EL (cell line): ENCODE data around the gene ITGB5.
"Not testable (repeated sequence)": the region's sequence is repeated elsewhere in the genome, so short reads cannot be mapped to it uniquely, and the experiment has no call there.

ENCODE experiments used
- DNase-seq: peaks from one replicate; pipeline ENCODE4 v3.0.0-alpha.2; 2016

ITGB5 gene

DNA sequence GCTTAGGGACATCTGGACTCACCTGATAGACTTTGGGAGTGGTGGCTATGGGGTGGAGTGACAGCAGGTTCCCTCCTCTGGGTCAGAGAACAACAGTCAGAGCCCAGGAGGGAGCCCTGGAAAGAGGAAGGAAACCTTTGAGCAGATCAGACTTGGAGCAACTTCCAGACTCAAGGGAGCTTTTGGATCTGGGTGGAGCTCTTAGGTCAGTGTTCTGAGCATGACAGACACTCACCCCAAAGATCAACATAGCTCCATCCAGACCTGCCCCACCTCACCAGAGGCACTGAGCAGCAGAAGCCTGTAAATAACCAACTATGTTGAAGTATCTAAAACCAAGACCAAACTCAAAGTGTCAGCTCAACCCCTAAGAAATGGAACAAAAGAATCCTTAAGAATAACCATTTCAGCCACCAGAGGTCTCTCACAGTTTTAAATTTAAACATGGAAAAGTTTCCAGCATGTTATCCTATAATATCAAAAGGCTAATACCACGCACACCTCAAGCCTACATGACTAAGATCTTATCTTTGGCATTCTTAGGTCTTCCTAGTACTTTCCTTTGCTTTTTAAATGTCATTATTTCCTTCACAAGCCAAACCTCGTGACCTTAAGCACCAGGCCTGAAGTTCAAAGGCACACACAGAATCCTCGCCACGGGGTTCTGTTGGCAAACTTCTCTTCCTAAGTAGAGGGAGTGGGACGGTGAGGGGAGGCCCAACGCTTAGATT is 100.5 kb downstream of the ITGB5 start:
- DNase-seq, result peak; percentile 28

DNA sequence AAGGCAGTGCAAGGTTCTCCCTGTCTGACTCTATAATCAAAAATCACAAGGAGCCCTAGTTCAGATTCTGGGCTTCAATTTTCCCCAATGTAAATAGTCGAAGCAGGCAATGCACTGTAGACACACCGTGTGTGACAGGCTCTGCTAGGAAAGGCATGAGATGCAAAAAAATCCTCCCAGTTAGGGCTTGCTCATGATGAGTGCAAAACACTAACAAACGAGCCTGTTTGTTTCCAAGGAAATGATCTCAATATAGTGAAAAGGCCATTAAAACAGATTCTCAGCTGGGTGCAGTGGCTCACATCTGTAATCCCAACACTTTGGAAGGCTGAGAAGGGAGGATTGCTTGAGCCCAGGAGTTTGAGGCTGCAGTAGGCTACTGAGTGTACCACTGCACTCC is 101.2 kb downstream of the ITGB5 start:
- no peak for DNase-seq

DNA sequence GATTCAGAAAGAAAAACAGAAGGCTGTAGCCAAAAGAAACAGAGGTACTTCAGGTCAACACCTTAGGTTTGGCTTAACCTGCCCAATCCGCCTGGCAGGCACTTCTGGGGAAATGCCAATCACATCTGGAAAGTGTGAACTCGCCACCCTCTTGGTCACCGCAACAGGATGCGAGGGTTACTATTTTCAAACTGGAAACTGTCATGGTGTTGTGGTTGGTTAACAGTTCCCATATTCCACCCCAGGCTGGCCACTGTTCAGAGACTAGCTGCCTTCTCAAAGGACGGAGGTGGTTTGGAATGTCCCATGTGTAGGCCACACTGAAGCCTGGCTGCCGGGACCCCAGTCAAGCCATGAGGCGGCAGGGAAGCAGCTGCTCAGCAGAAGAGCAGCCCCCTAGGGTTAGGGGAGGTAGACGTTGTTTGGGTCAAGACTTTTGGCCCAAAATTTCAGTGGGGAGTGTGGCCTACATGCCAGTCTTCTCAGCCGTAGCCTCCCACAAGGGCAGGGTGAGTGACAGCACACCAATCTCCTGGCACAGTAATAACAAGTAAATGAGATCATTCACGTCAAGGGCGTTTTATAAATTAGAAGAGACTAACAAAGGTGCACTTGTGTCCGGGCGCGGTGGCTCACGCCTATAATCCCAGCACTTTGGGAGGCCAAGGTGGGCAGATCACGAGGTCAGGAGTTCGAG is 102.3 kb downstream of the ITGB5 start:
- DNase-seq, result no peak

DNA sequence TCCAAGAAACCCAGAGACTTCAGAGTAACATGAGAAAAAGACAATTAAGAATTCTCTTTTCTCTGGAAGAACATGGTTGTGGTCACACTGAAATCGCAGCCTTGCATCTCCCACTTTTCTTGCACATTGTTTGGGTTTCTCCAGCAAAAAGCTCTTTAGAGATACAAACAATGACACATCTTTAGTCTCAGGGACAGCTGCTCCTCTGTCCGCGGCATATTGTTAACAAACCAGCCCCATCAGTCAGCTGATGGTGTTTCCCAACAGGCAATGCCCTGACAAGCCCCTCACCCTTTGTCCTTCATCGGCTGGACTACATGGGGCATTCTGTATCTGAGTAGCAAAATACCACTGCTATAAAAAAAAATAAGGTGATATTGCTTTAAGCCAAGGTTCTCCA is 103.5 kb downstream of the ITGB5 start:
- DNase-seq, result no peak

DNA sequence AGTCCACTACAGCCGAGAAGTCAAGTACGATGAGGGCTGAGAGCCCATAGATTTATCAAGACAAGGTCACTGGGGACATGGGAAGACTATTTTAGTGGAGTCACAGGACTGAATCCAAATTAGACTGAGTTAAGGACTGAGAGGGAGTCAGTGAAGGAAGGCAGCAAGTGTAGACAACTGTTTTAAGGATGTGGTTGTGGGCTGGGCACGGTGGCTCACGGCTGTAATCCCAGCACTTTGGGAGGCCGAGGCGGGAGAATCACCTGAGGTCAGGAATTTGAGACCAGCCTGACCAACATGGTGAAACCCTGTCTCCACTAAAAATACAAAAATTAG is 104.8 kb downstream of the ITGB5 start:
- DNase-seq, result not testable (repeated sequence)

DNA sequence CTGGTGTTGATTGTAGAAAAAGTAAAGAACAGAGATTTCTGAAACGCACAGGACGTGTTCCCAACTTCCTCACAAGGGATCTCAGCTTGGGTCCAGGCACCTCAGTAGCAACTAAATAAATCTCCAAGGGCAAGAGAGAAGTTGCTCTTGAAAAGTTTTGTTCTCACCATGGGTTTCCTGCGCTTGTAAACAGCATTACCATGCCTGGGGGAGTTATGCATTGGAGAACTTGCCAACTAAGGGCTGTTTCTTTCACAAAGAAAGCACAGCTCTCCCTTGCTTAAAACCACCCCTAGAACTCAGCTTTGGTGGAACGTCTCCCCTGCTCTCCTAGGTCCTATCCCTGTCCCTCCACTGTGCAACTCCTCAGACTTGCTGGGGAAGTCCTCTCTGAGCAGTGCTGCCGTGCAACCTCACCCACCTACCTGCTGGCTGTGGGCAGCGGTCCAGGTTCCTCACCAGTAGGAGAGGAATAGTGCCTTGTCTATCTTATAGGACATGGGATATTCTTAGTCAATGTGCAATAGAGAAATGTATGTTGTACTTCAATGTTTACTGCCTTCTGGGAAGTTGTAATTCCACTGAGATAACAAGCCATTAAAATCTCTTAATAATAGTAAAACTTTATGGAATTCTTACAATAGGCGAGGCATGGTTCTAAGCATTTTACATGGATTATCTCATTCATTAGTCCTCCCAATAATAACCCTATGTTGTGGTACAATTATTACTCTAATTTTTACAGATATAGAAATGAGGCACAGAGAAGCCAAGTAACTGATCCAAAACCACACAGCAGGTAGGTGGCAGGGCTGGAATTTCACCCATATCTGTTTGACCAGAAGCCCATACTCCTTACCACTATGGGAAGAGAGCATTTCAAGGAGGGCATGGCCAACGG is 105.4 kb downstream of the ITGB5 start:
- DNase-seq, result no peak

DNA sequence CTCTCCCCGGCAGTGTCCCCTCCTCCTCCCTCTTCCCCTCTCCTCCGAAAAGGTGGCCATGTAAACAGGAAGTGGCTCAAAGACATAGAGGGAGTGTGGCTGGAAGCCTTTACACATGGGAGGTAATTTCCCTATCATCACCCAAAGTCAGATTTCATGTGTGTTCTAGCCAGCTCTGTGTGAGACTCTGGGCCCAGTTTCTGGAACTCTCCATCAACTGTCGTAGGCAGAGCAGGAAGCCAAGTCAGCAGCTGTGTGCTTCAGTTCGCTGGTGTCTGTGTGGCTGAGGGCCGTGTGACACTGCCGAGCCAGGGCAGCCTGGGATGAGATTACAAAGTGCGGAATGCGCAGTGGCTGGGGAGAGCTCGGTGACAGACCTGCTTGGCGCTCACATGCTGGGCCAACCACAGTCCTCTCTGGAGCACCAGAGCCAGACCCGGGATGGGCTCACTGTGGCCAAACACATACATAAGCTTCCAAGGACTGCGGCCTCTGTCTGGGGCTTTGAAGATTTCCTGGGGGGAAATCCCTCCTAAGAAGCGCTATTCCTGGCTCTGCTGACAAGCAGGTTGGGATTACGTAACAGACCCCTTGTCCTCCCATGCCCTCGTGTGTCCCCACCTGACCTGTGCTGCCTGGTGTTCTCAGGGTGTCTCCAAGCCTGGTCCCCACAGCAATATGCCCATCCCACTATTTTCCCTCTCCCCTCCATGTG is 106.2 kb downstream of the ITGB5 start:
- no peak for DNase-seq

DNA sequence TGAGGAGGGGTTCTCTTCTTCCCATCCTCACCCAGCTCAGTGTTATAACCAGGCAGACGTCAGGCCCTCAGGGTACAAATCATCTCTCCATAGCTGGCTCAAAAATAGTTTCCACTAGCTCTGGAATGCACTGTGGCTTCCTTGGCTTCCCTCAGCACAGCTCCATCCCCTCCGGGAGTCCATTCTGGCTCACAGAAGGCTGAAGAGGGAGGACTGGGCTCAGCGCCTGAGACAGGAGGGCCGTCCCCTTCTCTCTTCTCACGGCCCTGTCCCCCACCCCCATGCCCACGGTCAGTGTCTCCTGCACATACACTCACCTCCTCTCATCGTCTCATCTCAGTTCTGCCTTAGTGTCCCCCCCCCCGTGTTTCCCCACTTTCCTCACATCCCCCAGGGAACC is 106.8 kb downstream of the ITGB5 start:
- DNase-seq, result peak; percentile 90

DNA sequence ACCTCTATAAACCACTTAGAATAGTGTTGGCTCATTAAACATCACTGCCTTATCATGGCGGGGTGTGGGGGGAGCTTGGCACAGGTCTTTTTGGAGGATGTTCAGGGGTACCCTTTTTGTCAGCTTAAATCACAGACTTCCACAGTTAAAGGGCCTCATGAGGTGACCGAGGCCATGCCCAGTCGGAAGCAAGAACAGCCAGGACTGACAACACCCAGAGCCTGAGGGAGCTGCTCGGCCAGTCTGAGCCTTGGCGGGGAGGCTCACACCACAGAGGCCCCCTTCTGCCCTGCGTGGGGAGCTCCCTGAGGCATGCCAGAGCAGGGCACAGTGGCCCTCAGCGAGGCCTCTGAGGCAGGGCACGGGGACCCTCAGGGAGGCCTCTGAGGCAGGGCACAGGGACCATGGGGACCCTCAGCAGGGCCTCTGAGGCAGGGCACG is 107.4 kb downstream of the ITGB5 start:
- no peak for DNase-seq

DNA sequence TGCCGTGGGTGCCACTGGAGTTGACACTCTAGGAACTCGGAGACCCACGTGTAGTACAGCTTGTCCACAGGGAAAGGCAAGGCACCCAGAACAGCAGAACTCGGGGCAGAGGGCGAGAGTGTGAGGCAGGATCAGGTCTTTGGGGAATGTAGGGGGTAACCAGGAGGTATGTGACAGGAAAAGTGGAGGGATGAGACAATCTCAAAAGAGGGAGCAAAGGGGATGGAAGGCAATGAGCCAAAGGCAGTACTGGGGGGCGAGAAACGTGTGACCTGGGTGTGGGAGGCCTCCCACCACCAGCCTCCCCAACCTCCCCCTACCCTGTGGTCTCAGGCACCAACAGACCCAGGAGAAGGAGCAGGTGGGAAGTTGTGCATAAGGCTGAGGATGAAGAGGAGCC is 108.0 kb downstream of the ITGB5 start:
- DNase-seq, result no peak

DNA sequence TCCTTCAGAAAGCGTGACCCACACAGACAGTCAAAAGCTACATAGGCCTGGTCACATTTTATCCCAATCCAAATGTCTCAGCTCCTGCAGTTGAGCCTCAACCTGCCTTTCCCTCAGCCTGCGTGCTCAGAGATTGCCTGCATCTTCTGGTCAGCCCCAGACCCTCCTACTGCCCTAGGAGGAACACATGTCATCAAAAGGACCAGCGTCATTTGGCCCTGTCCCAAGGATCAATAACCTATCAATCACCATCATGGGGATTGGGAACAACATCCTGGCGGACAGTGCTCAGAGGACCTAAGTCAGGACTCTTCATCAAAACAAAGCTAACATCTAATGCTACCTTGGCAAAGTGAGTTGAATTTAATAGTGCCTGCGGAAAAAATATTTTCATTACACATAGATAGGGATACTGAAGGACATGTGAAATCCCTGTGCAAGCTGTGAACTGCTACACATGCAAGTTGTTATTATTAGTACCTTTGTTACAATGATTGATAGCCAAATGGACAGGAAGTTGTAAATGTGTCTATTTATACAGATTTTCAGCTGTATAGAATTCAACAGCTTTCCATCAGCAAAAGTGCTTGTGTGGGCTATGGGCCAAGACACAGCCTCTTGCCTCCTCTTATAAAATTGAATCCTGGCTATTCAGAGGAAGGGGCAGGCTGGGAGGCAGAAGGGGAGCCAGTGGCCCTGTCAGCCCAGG is 109.2 kb downstream of the ITGB5 start:
- DNase-seq, result no peak

DNA sequence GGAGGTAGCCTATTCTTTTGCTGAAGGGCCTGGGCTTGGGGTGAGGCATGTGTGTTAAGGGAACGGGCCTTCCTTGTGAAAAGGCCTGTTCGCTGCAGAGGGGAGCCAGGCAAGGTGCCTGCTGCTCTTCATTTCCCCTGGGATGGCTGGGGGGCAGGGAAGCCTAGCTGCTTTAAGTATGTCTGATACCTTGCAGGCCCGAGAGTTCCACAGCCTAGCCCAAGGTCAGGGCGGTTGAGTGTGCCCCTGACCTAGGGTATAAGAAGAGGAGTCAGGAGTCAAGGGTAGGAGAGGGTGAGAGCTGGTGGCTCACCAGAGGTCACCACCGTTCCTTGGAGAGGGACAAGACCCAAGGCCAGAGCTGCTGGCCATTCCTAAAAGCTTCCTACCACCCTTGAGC is 110.3 kb downstream of the ITGB5 start:
- DNase-seq, result no peak

DNA sequence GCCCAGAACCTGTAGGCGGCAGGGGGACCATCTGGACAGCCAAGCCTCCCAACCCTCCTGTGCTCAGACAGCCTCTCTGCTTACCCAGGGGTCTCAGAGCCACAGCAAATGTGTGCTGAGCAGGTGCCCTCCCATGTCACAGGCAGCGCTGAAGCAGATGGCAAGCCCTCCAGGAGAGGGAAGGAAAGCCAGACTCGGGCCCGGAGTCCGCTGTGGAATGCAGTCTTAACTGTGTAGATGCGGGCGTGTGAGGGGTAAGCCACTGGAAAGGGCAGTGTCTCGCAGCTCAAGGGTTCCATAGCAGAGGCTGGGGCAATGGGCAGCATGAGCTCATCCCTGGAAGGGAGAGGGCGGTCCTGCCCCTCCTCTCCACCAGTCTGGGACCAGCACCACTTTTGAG is 111.3 kb downstream of the ITGB5 start:
- DNase-seq, result no peak

DNA sequence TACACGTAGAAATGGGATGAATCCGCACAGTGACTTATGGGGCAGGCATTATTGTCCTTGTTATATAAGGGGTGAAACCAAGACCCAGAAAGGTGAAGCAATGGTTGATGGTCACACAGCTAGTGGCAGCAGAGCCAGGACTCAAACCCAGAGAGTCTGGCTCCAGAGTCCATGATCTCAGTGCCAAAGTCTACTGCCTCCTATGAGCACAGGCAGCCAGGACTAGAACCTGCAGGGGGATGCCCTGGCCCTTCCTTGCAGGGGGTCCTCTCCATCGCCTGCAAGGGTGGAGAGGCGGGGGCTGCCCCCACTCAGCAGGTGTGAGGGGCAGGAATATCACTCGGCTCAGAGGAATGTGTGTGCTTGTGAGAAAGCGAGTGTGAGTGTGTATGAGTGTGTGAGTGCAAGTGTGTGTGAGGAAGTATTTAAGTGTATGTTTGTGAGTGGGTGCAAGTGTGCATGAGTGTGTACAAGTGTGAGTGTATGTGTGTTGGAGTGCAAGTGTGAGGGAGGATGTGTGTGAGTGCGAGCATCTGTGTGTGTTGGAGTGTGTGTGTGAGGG is 112.2 kb downstream of the ITGB5 start:
- no peak for DNase-seq

DNA sequence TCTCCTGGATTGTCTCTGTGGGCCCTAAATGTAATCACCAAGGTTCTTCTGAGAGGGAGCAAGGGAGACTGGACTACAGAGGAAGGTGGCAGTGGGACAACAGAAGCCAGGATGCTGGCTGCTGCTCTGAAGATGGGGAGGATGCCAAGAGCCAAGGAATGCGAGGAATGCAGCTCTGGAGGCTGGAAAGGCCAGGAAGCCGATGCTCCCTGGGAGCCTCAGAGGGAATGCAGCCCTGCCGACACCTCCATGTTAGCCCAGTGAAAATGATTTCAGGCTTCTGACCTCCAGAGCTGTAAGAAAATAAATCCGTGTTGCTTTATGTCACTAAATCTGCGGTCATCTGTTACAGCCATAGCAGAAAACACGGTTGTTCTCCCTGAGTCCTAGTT is 112.8 kb downstream of the ITGB5 start:
- DNase-seq, result peak; percentile 95

DNA sequence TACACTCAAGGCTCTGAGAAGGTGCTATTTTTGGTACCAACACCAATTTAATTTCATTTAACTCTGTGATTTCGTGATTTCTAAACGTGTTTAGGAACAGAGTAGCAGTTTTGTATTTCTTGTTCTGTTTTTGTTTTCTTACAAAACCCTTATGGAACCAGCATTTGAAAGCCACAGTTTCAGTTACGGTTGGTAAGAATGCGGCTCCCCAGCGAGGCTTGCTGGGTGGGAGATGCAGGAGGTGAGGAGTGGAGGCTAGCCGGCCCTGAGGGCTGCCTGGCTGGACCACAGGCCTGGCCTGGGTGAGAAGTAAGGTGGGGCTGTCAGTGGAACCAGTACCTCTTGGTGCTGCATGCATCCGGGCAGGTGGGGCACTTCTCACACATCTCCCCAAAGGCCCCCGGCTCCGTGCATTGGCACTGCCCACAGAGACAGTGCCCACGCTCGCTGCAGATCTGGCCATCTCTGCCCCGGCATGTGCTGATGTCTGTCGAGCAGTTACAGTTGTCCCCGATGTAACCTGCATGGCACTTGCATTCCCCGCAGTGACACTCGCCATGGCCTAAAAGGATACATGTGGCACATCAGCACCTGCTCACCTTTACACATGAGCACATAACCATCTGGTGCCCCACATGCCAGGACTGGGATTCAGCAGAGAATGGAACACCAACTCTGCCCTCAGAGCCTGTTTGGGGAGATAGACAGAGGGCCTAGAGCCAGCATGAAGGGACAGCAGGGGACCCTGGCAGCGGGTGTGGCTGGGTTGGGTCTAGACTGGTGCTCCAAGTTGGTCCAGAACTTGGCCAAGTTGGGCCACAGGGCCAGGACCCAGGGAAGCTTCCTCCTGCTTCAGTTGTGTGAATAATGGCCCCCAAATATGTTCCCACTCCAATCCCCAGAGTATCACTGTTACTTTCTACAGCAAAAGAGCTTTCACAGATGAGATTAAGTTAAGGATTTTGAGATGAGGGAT is 113.5 kb downstream of the ITGB5 start:
- DNase-seq, result no peak

DNA sequence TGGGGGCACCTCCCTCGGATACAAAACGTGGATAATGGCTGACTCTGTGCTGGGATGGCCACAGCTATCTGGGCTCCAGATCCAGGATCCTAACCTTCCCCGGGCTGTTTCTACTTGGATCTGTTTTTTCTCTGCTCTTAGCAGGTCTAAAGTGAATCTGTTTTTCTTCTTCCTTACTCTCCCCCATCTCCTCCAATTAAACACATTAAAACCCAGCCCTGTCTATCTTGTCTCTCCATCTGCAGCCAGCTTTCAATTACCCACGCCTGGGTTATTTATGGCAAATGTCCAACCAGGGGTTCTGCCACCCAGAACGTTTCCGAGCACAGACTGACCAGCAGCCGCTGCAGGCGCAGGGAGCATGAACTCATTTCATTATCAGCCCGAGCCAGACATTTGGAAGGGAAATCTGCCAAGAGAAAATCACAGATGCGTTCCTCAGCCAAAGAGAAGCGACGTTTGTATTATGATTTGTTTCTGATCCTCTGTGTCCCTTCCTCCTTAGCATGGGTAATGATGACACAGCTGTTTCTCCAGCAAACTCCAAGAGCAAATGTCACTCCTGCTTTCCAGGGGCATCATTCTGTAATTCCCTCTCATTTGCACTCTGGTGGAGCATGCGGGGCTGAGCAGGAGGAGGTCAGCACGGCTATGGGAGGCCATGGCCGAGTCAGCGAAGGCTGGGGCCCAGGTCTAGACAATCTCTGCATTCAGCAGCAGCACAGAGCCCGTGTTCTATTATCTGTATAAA is 114.9 kb downstream of the ITGB5 start:
- peak; percentile 82 for DNase-seq

DNA sequence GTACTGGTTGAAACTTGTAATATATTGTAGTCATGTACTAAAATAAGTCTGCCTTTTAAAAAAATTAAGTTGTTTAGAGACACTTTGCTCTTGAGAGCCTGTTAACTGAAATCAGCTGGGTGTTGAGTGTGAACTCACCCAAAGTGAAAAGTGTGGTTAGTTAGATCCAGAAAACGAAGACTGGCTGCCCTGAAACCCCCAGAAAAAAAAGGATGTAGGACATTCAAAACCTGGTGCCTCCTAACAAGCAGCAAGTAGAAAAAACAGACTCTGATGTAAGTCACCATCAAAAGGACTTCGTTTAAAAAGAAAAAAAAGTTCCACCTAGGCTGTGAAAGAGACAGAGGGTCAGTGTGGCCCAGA is 116.1 kb downstream of the ITGB5 start:
- DNase-seq, result no peak

DNA sequence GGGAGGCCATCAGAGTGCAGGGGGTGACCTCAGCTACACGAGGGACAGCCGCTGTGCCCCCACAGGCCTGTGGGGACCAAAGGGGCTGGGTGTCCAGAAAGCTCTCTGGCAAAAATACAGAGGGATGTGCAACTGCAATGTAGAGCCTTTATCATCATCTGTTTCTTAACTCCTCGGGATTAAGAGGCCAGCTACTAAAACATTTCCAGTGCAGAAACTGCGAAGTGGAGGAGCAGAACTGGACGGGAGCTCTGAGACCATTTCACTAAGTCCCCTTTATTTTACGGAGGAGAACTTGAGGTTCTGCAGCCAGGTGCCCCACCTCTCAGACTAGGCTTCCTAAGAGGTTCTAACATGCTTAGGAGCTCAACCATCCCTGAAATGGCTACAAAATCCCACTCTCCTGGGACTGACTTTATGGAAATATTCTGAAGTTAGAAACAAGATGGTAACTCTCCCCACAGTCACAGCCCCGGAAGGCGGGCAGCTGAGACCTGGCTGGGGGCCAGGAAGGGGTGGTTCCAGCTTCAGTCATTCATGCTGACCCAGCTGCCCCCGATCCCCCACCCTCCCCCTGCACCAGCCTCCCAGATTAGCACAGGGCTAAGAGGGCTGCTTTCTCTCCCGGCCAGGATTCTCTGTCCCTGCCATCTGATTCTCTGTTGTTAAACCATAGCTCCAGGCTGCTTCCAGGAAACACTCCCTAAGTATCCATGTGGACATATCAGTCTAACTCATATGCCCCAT is 116.7 kb downstream of the ITGB5 start:
- DNase-seq, result no peak
